Choroid plexus epithelial cell (primary cell): ENCODE results near the gene NALCN.
A peak's percentile ranks its signal among the peaks of the same experiment; 100 is the strongest.

Experiments used
- DNase-seq: peaks from one replicate; pipeline ENCODE4 v3.0.0-alpha.2; 2010; ENCODE audit warnings: low read depth
- H3K4me3 ChIP-seq: 2 replicates; pipeline ENCODE4 v1.5.1; 2011; ENCODE audit warnings: low read depth, mild to moderate bottlenecking, control low read depth, low read length, moderate library complexity
- TF ChIP-seq, protein P1 (sequence below): conservative IDR thresholded peaks from 2 replicates; pipeline ENCODE4 v1.5.1; 2011; ENCODE audit warnings: low read depth, mild to moderate bottlenecking, control low read depth, inconsistent platforms, low read length, moderate library complexity

NALCN gene

DNA sequence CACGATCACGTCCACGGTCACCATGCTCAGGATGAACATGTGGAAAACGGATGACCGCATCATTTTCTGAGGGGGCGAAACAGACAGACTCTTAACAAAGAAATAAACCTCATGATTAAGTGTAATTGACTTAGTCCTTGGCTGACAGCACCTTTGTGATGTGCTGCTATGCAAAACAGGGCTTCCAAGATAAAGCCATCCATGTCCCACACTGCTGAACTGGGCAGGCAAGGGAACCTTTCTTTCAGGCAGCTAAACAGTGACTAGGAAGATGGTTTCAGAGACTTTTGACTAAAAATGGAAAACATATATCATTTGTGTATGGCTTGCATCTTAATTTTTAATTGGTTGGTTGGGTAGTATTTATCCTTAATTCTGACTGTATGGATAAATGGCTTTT, 157.8 kb downstream of the NALCN start:
- no peak overlapping the region for H3K4me3 ChIP-seq
- TF ChIP-seq, protein P1, sequence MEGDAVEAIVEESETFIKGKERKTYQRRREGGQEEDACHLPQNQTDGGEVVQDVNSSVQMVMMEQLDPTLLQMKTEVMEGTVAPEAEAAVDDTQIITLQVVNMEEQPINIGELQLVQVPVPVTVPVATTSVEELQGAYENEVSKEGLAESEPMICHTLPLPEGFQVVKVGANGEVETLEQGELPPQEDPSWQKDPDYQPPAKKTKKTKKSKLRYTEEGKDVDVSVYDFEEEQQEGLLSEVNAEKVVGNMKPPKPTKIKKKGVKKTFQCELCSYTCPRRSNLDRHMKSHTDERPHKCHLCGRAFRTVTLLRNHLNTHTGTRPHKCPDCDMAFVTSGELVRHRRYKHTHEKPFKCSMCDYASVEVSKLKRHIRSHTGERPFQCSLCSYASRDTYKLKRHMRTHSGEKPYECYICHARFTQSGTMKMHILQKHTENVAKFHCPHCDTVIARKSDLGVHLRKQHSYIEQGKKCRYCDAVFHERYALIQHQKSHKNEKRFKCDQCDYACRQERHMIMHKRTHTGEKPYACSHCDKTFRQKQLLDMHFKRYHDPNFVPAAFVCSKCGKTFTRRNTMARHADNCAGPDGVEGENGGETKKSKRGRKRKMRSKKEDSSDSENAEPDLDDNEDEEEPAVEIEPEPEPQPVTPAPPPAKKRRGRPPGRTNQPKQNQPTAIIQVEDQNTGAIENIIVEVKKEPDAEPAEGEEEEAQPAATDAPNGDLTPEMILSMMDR, result no peak
- DNase-seq, result no peak

GRCh38 chr13:101258071-101258470, 158.2 kb downstream of the NALCN start:
- H3K4me3 ChIP-seq, result no peak overlapping the region
- peak; percentile 86 for DNase-seq
- TF ChIP-seq, protein P1, result peak; percentile 5

DNA sequence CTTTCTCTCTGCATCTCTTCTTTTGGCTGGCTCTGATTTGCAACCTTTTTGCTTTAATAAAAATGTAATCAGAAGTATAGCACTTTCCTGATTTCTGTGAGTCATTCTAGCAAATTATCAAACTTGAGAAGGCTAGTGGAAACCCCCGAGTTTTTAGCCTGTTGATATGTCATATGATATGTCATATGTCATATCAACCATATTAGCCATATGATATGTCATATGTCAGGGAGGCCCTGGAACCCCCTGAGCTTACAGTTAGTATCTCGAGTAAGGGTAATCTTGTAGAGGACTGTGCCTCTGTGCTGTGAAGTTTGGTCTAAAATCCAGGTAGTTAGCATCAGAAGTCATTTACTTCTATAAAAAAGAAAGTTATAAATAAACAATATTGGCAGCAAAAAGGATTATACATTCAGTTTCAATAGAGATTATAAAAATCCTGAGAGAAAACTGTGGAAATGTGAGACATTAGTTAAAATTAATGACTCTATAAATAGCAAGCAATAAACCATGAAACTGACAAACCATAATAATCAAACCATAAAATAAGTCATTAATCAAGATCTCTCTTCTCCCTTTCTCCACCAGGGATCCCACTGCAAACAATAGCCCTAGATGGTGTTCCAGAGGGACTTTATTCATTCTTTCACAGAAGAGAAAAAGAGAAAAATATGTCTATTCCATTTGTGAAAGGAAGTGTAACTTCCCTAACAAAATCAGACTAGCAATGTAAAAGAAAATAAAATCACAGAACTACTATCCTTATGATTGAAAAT, 167.4 kb downstream of the NALCN start:
- TF ChIP-seq, protein P1, result no peak
- no peak overlapping the region for H3K4me3 ChIP-seq

DNA sequence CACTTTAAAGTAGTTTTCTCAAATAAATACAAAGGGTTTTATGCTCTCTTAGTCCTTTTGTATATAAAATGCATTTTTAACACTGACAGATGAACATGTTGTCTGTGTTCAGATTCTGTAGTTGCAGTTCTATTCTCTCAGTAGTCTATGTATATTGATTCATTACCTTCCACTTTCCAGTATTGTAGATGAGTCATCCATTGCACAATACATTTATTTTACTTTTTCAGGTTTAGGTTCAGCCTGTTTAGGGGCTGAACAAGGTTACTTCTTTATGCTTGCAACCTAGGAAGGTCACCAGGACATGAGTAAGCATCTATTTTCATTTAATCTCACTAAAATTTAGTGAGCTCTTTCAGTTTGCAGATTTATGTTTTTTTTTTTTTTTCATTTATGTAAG, 173.6 kb downstream of the NALCN start:
- TF ChIP-seq, protein P1, result no peak
- DNase-seq, result peak; percentile 23
- H3K4me3 ChIP-seq, result no peak overlapping the region

More for the DNA sequence above, 167.4 kb downstream of the NALCN start:
- no peak for DNase-seq

DNA sequence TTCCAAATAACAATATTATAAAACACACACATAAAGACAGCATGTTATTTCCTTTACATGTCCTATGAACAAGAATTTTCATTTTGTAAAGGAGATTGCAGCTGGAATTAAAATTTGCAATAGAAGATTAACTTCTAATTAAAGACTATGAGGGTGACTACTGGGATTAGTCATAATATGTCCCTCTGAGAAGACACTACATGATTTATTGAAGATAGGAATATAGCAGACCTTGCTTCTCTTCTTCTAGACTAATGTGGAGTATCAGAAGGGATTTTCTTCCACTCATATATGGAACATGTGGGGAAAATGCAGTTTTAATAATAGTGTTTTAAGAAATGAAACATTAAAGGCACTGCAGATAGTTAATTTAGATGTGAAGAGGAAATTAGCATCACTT, 177.8 kb downstream of the NALCN start:
- TF ChIP-seq, protein P1, result no peak
- no peak overlapping the region for H3K4me3 ChIP-seq
- no peak for DNase-seq

- TF ChIP-seq, protein P1, result no peak
- no peak overlapping the region for H3K4me3 ChIP-seq
- DNase-seq, result peak; percentile 35
Measured at GRCh38 chr13:101231751-101232428, 184.4 kb downstream of the NALCN start.
